ENCODE data around the gene RNGTT. TPM values are rescaled to one million over a fixed set of nuclear protein-coding genes. Genes with fewer than 3 reads are reported as not detected.
"Not testable (repeated sequence)": the region's sequence is repeated elsewhere in the genome, so short reads cannot be mapped to it uniquely, and the experiment has no call there.

RNGTT gene
- total and polyA plus RNA-seq, 2 experiments from 2014 or later: 7.4 to 15.6 TPM

- H3K4me3 ChIP-seq; DNase-seq (ENCODE audit: low spot score); H3K9me2 ChIP-seq (replicated peaks; ENCODE audit: insufficient read depth); H3K4me1 ChIP-seq (ENCODE audit: insufficient read depth); H3K9me3 ChIP-seq (ENCODE audit: low read depth); H4K20me1 ChIP-seq (ENCODE audit: insufficient read depth, poor library complexity, severe bottlenecking); H2AFZ ChIP-seq; H3K36me3 ChIP-seq (replicated peaks; ENCODE audit: insufficient read depth, low read depth); H3K27ac ChIP-seq; H3K27me3 ChIP-seq; H3K79me2 ChIP-seq; H3K4me2 ChIP-seq: not testable (repeated sequence)
- 65% methylated on average over 4 of the region's 4 CpGs for WGBS (ENCODE audit: low lambda C conversion rate, missing lambda C conversion rate)
Observed at GRCh38 chr6:88827599-88827998, 135.8 kb downstream of the RNGTT start.

- Histone ChIP-seq H3K27ac (no peak overlapping the region), H3K4me1 (ENCODE audit: insufficient read depth) (no peaks in the 10 kb centered on the region), H3K4me3 (no peak overlapping the region), H2AFZ (no peak overlapping the region), H3K27me3 (no peaks in the 10 kb centered on the region), H3K4me2 (no peak overlapping the region), H3K79me2 (peaks cover 7% of the 10 kb centered on the region), H3K36me3 (replicated peaks; ENCODE audit: insufficient read depth, low read depth) (no peaks in the 10 kb centered on the region), H3K9me3 (ENCODE audit: low read depth) (no peaks in the 10 kb centered on the region), H3K9me2 (replicated peaks; ENCODE audit: insufficient read depth) (peaks cover 7% of the 10 kb centered on the region), H4K20me1 (ENCODE audit: insufficient read depth, poor library complexity, severe bottlenecking) (no peaks in the 10 kb centered on the region)
- TF ChIP-seq EZH2phosphoT487 (IDR thresholded peaks at IDR 0.05; ENCODE audit: low read depth, severe bottlenecking, unreplicated experiment) (no peak), EZH2 (IDR thresholded peaks at IDR 0.05; ENCODE audit: borderline replicate concordance) (no peak), CTCF (IDR thresholded peaks at IDR 0.05; ENCODE audit: poor library complexity) (no peak)
- WGBS (ENCODE audit: low lambda C conversion rate, missing lambda C conversion rate): 96% methylated on average over 3 of the region's 3 CpGs
- DNase-seq (ENCODE audit: low spot score): no peak
Observed at GRCh38 chr6:88825856-88826255, 137.6 kb downstream of the RNGTT start.

GRCh38 chr6:88823998-88824397 is 139.4 kb downstream of the RNGTT start:
- Histone ChIP-seq H3K79me2 (peaks cover 5% of the 10 kb centered on the region), H4K20me1 (ENCODE audit: insufficient read depth, poor library complexity, severe bottlenecking) (no peaks in the 10 kb centered on the region), H3K4me1 (ENCODE audit: insufficient read depth) (no peaks in the 10 kb centered on the region), H3K27me3 (no peaks in the 10 kb centered on the region), H3K4me2 (no peak overlapping the region), H2AFZ (no peak overlapping the region), H3K27ac (no peak overlapping the region), H3K9me2 (replicated peaks; ENCODE audit: insufficient read depth) (peaks cover 7% of the 10 kb centered on the region), H3K4me3 (no peak overlapping the region), H3K36me3 (replicated peaks; ENCODE audit: insufficient read depth, low read depth) (no peaks in the 10 kb centered on the region), H3K9me3 (ENCODE audit: low read depth) (no peaks in the 10 kb centered on the region)
- 76% methylated on average over 2 of the region's 2 CpGs for WGBS (ENCODE audit: low lambda C conversion rate, missing lambda C conversion rate)
- no peak for DNase-seq (ENCODE audit: low spot score)
- TF ChIP-seq CTCF (IDR thresholded peaks at IDR 0.05; ENCODE audit: poor library complexity) (no peak), EZH2 (IDR thresholded peaks at IDR 0.05; ENCODE audit: borderline replicate concordance) (no peak), EZH2phosphoT487 (IDR thresholded peaks at IDR 0.05; ENCODE audit: low read depth, severe bottlenecking, unreplicated experiment) (no peak)

GRCh38 chr6:88815491-88815890 is 147.9 kb downstream of the RNGTT start:
- no peaks in the 10 kb centered on the region for H3K36me3 ChIP-seq (replicated peaks; ENCODE audit: insufficient read depth, low read depth)
- H3K27me3 ChIP-seq: no peaks in the 10 kb centered on the region
- H3K9me2 ChIP-seq (replicated peaks; ENCODE audit: insufficient read depth): no peaks in the 10 kb centered on the region
- no peak overlapping the region for H3K4me2 ChIP-seq
- TF ChIP-seq CTCF (IDR thresholded peaks at IDR 0.05; ENCODE audit: poor library complexity) (no peak), EZH2phosphoT487 (IDR thresholded peaks at IDR 0.05; ENCODE audit: low read depth, severe bottlenecking, unreplicated experiment) (no peak), EZH2 (IDR thresholded peaks at IDR 0.05; ENCODE audit: borderline replicate concordance) (no peak)
- H2AFZ ChIP-seq: no peak overlapping the region
- H4K20me1 ChIP-seq (ENCODE audit: insufficient read depth, poor library complexity, severe bottlenecking): no peaks in the 10 kb centered on the region
- WGBS (ENCODE audit: low lambda C conversion rate, missing lambda C conversion rate): 91% methylated on average over 5 of the region's 5 CpGs
- H3K9me3 ChIP-seq (ENCODE audit: low read depth): no peaks in the 10 kb centered on the region
- no peaks in the 10 kb centered on the region for H3K79me2 ChIP-seq
- no peak overlapping the region for H3K27ac ChIP-seq
- no peaks in the 10 kb centered on the region for H3K4me1 ChIP-seq (ENCODE audit: insufficient read depth)
- no peak overlapping the region for H3K4me3 ChIP-seq
- DNase-seq (ENCODE audit: low spot score): no peak

Data from hepatocyte (in vitro differentiated cells).